ENCODE results near the gene GATA6. TPM values are rescaled to one million over a fixed set of nuclear protein-coding genes. Genes with fewer than 3 reads are reported as not detected.

Gene GATA6
- total and polyA plus RNA-seq, 2 of the 13 experiments (the other 11 are each of a cell fraction or from before 2014, with no cell fraction given): 0.84 to 3.2 TPM

DNA sequence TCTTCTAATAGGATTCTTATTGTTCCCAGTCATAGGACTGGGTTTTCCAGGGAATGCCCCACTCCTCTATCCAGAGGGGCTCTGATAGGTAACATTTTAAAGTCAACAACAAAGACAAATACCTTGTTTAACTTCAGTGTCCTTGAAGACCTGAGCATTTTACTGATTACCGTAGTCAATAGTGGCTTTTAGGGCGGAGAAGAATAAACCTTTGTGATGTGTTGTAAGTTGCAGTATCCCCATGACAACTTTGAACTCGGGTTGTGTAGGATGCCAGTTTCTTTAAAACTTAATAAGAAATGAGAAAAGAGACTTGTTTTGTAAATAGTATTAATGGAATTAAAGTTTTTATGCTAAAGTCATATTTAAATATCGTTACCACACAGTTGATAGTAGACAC, 6.0 kb downstream of the GATA6 start (continued):
- peak; percentile 55; the same call in 1 of the 2 replicates for TF ChIP-seq ZGPAT (CRISPR knock-in tag; IDR thresholded peaks at IDR 0.05)
- no peak for TF ChIP-seq ZFY (CRISPR knock-in tag; IDR thresholded peaks at IDR 0.05)
- no peak for TF ChIP-seq KLF16 (CRISPR knock-in tag; IDR thresholded peaks at IDR 0.05)
- no peak for TF ChIP-seq ZBTB7A (CRISPR knock-in tag; IDR thresholded peaks at IDR 0.05)
- no peak for TF ChIP-seq IKZF1 (IDR thresholded peaks at IDR 0.05)
- TF ChIP-seq TFDP2 (CRISPR knock-in tag; IDR thresholded peaks at IDR 0.05): no peak
- no peak for TF ChIP-seq TCF12 (IDR thresholded peaks at IDR 0.05)
- TF ChIP-seq TCF12 (CRISPR knock-in tag; IDR thresholded peaks at IDR 0.05): no peak
- no peak for TF ChIP-seq SSRP1 (CRISPR knock-in tag; IDR thresholded peaks at IDR 0.05)
- peak; percentile 63 for TF ChIP-seq TBX2 (CRISPR knock-in tag; IDR thresholded peaks at IDR 0.05; ENCODE audit: borderline replicate concordance)
- TF ChIP-seq KDM2A (CRISPR knock-in tag; IDR thresholded peaks at IDR 0.05; ENCODE audit: borderline replicate concordance, low read depth): no peak
- no peak for TF ChIP-seq ZNF329 (CRISPR knock-in tag; IDR thresholded peaks at IDR 0.05; ENCODE audit: low read depth)
- TF ChIP-seq ZNF274 (CRISPR knock-in tag; IDR thresholded peaks at IDR 0.05): no peak
- TF ChIP-seq KLF15 (CRISPR knock-in tag; IDR thresholded peaks at IDR 0.05; ENCODE audit: borderline replicate concordance): no peak
- TF ChIP-seq, protein P1, sequence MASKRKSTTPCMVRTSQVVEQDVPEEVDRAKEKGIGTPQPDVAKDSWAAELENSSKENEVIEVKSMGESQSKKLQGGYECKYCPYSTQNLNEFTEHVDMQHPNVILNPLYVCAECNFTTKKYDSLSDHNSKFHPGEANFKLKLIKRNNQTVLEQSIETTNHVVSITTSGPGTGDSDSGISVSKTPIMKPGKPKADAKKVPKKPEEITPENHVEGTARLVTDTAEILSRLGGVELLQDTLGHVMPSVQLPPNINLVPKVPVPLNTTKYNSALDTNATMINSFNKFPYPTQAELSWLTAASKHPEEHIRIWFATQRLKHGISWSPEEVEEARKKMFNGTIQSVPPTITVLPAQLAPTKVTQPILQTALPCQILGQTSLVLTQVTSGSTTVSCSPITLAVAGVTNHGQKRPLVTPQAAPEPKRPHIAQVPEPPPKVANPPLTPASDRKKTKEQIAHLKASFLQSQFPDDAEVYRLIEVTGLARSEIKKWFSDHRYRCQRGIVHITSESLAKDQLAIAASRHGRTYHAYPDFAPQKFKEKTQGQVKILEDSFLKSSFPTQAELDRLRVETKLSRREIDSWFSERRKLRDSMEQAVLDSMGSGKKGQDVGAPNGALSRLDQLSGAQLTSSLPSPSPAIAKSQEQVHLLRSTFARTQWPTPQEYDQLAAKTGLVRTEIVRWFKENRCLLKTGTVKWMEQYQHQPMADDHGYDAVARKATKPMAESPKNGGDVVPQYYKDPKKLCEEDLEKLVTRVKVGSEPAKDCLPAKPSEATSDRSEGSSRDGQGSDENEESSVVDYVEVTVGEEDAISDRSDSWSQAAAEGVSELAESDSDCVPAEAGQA (IDR thresholded peaks at IDR 0.05; ENCODE audit: low read depth): no peak
- TF ChIP-seq, protein P1 (CRISPR knock-in tag; IDR thresholded peaks at IDR 0.05; ENCODE audit: borderline replicate concordance): no peak
- TF ChIP-seq ZNF557 (CRISPR knock-in tag; IDR thresholded peaks at IDR 0.05): no peak
- no peak for TF ChIP-seq HNRNPUL1 (IDR thresholded peaks at IDR 0.05; ENCODE audit: low read depth, low read length)
- TF ChIP-seq NAIF1 (CRISPR knock-in tag; IDR thresholded peaks at IDR 0.05; ENCODE audit: borderline replicate concordance): 0 out of 2 replicates have a peak, but pooled peaks have one; percentile 27
- TF ChIP-seq NR3C1 (CRISPR knock-in tag; IDR thresholded peaks at IDR 0.05): no peak
- TF ChIP-seq TCF7 (IDR thresholded peaks at IDR 0.05; ENCODE audit: low read depth): peak; percentile 55; the same call in 1 of the 2 replicates
- no peak for TF ChIP-seq RBFOX2 (IDR thresholded peaks at IDR 0.05; ENCODE audit: low read depth, low read length)
- TF ChIP-seq ZNF674 (CRISPR knock-in tag; IDR thresholded peaks at IDR 0.05; ENCODE audit: low read depth): no peak
- TF ChIP-seq FOXO1 (CRISPR knock-in tag; IDR thresholded peaks at IDR 0.05): peak; percentile 84
- TF ChIP-seq ZNF773 (CRISPR knock-in tag; IDR thresholded peaks at IDR 0.05; ENCODE audit: borderline replicate concordance): no peak
